ENCODE results near the gene PML.

Gene PML

GRCh38 chr15:74037171-74038117 is 42.9 kb downstream of the PML start:
- H3K4me3 Mint-ChIP-seq = no peak overlapping the region
- peak overlapping the region in 1 of 2 donors; percentile 5 for H3K27ac Mint-ChIP-seq
- peaks cover 23% of the 10 kb centered on the region for H3K36me3 Mint-ChIP-seq (ENCODE audit: insufficient read depth)
- ATAC-seq (replicated peaks) = no peak
- no peak for DNase-seq
- H3K27me3 Mint-ChIP-seq = no peaks in the 10 kb centered on the region
- H3K9me3 Mint-ChIP-seq = no peaks in the 10 kb centered on the region
- H3K4me1 Mint-ChIP-seq (ENCODE audit: low read depth in 2 of 2) = peaks cover 0 to 5% of the 10 kb centered on the region in 2 donors

- H3K4me3 Mint-ChIP-seq = no peak overlapping the region
- no peak for ATAC-seq (replicated peaks)
- no peaks in the 10 kb centered on the region for H3K9me3 Mint-ChIP-seq
- H3K27me3 Mint-ChIP-seq = no peaks in the 10 kb centered on the region
- H3K4me1 Mint-ChIP-seq (ENCODE audit: low read depth in 2 of 2) = peaks cover 0 to 5% of the 10 kb centered on the region in 2 donors
- peaks cover 25% of the 10 kb centered on the region for H3K36me3 Mint-ChIP-seq (ENCODE audit: insufficient read depth)
- DNase-seq = no peak
- peak overlapping the region in 1 of 2 donors; percentile 39 for H3K27ac Mint-ChIP-seq
Measured at GRCh38 chr15:74038707-74039655, 44.5 kb downstream of the PML start.

GRCh38 chr15:74039656-74040010 is 45.1 kb downstream of the PML start:
- Mint-ChIP-seq H3K4me1 (ENCODE audit: low read depth in 2 of 2) (peaks cover 0 to 5% of the 10 kb centered on the region in 2 donors), H3K27ac (peak overlapping the region; percentile 32 to 52), H3K36me3 (ENCODE audit: insufficient read depth) (peaks cover 20% of the 10 kb centered on the region), H3K4me3 (no peak overlapping the region), H3K27me3 (no peaks in the 10 kb centered on the region), H3K9me3 (no peaks in the 10 kb centered on the region)
- DNase-seq = no peak
- ATAC-seq (replicated peaks) = no peak

GRCh38 chr15:74040109-74040850 is 45.8 kb downstream of the PML start:
- Mint-ChIP-seq H3K4me3 (no peak overlapping the region), H3K27ac (peak overlapping the region; percentile 32 to 52), H3K27me3 (no peaks in the 10 kb centered on the region), H3K4me1 (ENCODE audit: low read depth in 2 of 2) (peaks cover 0 to 5% of the 10 kb centered on the region in 2 donors), H3K9me3 (no peaks in the 10 kb centered on the region), H3K36me3 (ENCODE audit: insufficient read depth) (peaks cover 13% of the 10 kb centered on the region)
- DNase-seq = no peak
- no peak for ATAC-seq (replicated peaks)

- DNase-seq (no peak), ATAC-seq (replicated peaks) (no peak)
- Mint-ChIP-seq H3K27me3 (no peaks in the 10 kb centered on the region), H3K4me1 (ENCODE audit: low read depth in 2 of 2) (peaks cover 0 to 5% of the 10 kb centered on the region in 2 donors), H3K36me3 (ENCODE audit: insufficient read depth) (peaks cover 6% of the 10 kb centered on the region), H3K27ac (no peak overlapping the region), H3K4me3 (no peak overlapping the region), H3K9me3 (no peaks in the 10 kb centered on the region)
Measured at GRCh38 chr15:74041311-74041756, 46.8 kb downstream of the PML start.

- Mint-ChIP-seq H3K9me3 (no peaks in the 10 kb centered on the region), H3K27ac (peak overlapping the region in 1 of 2 donors; percentile 18), H3K4me3 (no peak overlapping the region), H3K27me3 (no peaks in the 10 kb centered on the region), H3K36me3 (ENCODE audit: insufficient read depth) (peaks cover 6% of the 10 kb centered on the region), H3K4me1 (ENCODE audit: low read depth in 2 of 2) (peaks cover 0 to 5% of the 10 kb centered on the region in 2 donors)
- no peak for DNase-seq
- no peak for ATAC-seq (replicated peaks)
Measured at GRCh38 chr15:74041777-74042435, 47.4 kb downstream of the PML start.

- Mint-ChIP-seq H3K27ac (peak overlapping the region in 1 of 2 donors; percentile 36), H3K36me3 (ENCODE audit: insufficient read depth) (peaks cover 6% of the 10 kb centered on the region), H3K4me1 (ENCODE audit: low read depth in 2 of 2) (peaks cover 0 to 7% of the 10 kb centered on the region in 2 donors), H3K4me3 (no peak overlapping the region), H3K9me3 (no peaks in the 10 kb centered on the region), H3K27me3 (no peaks in the 10 kb centered on the region)
- ATAC-seq (replicated peaks) (no peak), DNase-seq (no peak)
Measured at GRCh38 chr15:74042603-74043424, 48.3 kb downstream of the PML start.

- Mint-ChIP-seq H3K27me3 (no peaks in the 10 kb centered on the region), H3K27ac (no peak overlapping the region), H3K9me3 (no peaks in the 10 kb centered on the region), H3K4me1 (ENCODE audit: low read depth in 2 of 2) (peaks cover 5 to 10% of the 10 kb centered on the region in 2 donors), H3K36me3 (ENCODE audit: insufficient read depth) (peaks cover 6% of the 10 kb centered on the region), H3K4me3 (no peak overlapping the region)
- DNase-seq (no peak), ATAC-seq (replicated peaks) (no peak)
Measured at GRCh38 chr15:74043425-74044266, 49.1 kb downstream of the PML start.

GRCh38 chr15:74044267-74045110 is 50.0 kb downstream of the PML start:
- Mint-ChIP-seq H3K9me3 (no peaks in the 10 kb centered on the region), H3K4me1 (ENCODE audit: low read depth in 2 of 2) (peaks cover 8 to 10% of the 10 kb centered on the region in 2 donors), H3K4me3 (no peak overlapping the region), H3K27me3 (no peaks in the 10 kb centered on the region), H3K27ac (no peak overlapping the region), H3K36me3 (ENCODE audit: insufficient read depth) (peaks cover 6% of the 10 kb centered on the region)
- DNase-seq (no peak), ATAC-seq (replicated peaks) (no peak)

GRCh38 chr15:74045184-74045583 is 50.7 kb downstream of the PML start:
- peaks cover 6% of the 10 kb centered on the region for H3K36me3 Mint-ChIP-seq (ENCODE audit: insufficient read depth)
- no peaks in the 10 kb centered on the region for H3K27me3 Mint-ChIP-seq
- peaks cover 8 to 13% of the 10 kb centered on the region in 2 donors for H3K4me1 Mint-ChIP-seq (ENCODE audit: low read depth in 2 of 2)
- H3K9me3 Mint-ChIP-seq = no peaks in the 10 kb centered on the region
- peak overlapping the region in 1 of 2 donors; percentile 35 for H3K27ac Mint-ChIP-seq
- DNase-seq = no peak
- H3K4me3 Mint-ChIP-seq = no peak overlapping the region
- no peak for ATAC-seq (replicated peaks)
